DMS53 treated with DMSO at 0.1 percent for 48 hours (cell line): Measurements from ENCODE around the gene TMEM229A.
"Not testable (repeated sequence)": the region's sequence is repeated elsewhere in the genome, so short reads cannot be mapped to it uniquely, and the experiment has no call there.

ENCODE experiments used
- DNase-seq: peaks from one replicate; lab custom pipeline; 2025; ENCODE audit not compliant: unreplicated experiment; lab: John Stamatoyannopoulos, UW

TMEM229A gene

GRCh38 chr7:124033095-124033806 is 384 bp upstream of the TMEM229A start:
- no peak for DNase-seq

DNA sequence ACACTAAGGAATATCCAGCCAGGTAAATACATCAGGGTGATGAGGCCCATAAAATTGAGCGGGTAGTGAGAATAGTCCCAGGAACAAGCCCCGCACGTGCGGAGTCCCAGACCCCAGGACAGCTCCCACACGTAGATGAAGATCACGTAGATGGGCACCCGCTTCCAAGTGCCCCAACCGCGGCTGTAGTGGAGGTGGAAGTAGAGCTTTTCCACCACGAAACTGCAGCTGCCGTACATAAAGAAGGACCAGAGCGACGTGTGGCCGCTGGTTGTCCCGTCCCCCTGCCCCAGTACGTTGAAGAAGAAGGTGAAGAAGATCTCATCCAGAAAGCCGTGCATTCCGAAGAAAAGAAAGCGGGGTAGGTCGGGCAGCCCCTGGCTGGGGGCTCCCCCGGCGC is 948 bp downstream of the TMEM229A start:
- no peak for DNase-seq

DNA sequence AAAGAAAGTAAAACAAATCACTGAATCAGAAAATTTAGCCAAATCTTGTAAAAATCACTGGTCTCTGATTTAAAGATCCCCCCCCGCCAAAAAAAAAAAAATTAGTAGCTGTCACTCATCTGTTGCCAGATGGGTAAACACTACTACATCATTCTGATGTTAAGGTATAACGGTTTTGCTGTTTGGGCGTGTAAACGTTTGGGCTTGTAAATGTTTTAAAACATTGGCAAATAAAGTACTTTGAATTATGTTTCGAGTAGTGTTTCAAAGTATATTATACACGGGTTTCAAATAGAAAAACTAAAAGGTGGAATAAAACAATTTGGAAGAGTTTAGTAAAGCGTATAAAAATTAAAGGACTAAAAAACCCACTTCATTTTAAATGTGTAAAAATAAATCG is 1.5 kb downstream of the TMEM229A start:
- DNase-seq: no peak

GRCh38 chr7:124030964-124031363 is 1.9 kb downstream of the TMEM229A start:
- DNase-seq: no peak

GRCh38 chr7:124029396-124030188 is 3.3 kb downstream of the TMEM229A start:
- peak; percentile 50 for DNase-seq

GRCh38 chr7:124027236-124027635 is 5.6 kb downstream of the TMEM229A start:
- no peak for DNase-seq

DNA sequence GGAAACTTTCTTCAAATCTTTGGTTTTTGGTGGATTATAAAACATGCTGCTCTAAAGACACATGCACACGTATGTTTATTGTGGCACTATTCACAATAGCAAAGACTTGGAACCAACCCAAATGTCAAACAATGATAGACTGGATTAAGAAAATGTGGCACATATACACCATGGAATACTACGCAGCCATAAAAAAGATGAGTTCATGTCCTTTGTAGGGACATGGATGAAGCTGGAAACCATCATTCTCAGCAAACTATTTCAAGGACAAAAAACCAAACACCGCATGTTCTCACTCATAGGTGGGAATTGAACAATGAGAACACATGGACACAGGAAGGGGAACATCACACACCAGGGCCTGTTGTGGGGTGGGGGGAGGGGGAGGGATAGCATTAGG is 8.5 kb downstream of the TMEM229A start:
- DNase-seq: not testable (repeated sequence)

- no peak for DNase-seq
These were observed 10.3 kb downstream of the TMEM229A start for GRCh38 chr7:124022551-124022950.

GRCh38 chr7:124020060-124020459 is 12.8 kb downstream of the TMEM229A start:
- no peak for DNase-seq

DNA sequence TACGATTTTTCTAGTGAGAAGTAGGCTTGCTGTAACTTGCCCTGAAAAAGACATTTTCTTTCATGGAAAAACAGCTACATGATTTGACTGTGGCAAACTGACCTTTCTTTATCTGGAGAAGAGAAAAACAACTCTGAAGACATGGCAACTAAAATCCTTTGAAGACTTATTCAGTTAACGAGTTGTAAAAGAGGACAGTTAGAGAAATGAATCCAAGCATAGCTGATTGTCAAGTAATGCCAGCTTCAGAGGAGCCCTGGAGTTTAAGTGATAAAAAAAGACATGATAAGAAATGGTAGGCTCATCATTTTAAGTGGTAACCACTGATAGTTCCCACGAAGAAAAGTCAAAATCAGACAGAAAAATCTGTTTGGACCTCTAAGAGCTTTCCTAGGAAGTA is 19.6 kb downstream of the TMEM229A start:
- no peak for DNase-seq

- DNase-seq: no peak
These were observed 20.0 kb downstream of the TMEM229A start for GRCh38 chr7:124012864-124013263.

- no peak for DNase-seq
These were observed 23.5 kb downstream of the TMEM229A start for GRCh38 chr7:124009321-124009720.

GRCh38 chr7:124008296-124008695 is 24.6 kb downstream of the TMEM229A start:
- DNase-seq: not testable (repeated sequence)

- DNase-seq: no peak
These were observed 33.2 kb downstream of the TMEM229A start for GRCh38 chr7:123999703-124000102.

DNA sequence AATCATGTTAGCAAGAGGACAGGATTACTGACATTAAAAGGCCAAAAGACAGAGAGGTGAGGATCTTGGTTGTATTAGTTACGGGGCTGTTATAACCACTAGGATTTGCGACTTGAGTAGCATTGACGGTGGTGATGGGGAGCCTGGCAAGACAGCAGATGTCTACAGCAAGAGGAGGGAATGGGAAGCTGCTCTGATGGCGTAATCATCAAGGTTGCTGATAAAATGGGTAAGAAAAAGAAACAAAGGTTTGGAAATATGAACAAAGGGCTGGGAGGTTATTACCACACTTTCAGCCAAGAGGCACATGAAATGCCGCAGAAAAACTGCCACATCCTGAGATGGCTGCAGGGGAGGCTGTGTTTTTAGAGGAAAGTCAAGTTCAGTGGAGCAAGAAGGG is 33.9 kb downstream of the TMEM229A start:
- DNase-seq: no peak

- no peak for DNase-seq
These were observed 36.6 kb downstream of the TMEM229A start for GRCh38 chr7:123996327-123996625.

DNA sequence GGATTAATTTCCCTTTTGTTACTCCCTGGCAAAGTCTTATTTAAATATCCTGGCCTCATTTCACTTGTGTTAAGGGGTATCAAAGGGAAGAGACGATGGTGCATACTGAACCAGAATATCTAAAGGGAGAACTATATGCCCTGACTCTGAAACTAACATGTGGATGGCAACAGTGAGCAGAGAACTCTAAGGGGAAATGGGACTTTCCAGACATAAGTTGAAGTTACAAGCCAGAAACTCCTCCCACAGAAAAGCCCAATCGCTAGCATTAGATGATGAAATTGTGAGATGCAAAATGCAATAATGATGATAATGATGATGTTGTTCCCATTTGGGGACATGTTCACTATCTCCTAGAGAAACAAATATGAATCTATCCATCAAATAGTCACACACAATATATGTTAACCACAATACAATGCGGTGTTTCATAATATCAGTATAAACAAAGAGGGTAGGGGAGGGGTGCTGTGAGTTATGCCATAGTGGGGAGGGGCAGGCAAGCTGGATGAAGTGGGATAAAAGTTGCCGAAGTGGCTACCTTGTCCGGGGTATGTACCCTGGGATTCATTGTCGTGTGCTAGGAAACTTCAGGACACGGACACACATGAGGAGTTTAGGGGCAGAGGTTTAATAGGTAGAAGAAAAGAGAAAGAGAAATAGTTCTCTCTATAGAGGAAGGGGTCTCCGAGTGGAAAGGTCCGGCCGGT is 37.1 kb downstream of the TMEM229A start:
- no peak for DNase-seq

GRCh38 chr7:123994449-123994848 is 38.4 kb downstream of the TMEM229A start:
- no peak for DNase-seq

GRCh38 chr7:123993996-123994395 is 38.9 kb downstream of the TMEM229A start:
- no peak for DNase-seq

DNA sequence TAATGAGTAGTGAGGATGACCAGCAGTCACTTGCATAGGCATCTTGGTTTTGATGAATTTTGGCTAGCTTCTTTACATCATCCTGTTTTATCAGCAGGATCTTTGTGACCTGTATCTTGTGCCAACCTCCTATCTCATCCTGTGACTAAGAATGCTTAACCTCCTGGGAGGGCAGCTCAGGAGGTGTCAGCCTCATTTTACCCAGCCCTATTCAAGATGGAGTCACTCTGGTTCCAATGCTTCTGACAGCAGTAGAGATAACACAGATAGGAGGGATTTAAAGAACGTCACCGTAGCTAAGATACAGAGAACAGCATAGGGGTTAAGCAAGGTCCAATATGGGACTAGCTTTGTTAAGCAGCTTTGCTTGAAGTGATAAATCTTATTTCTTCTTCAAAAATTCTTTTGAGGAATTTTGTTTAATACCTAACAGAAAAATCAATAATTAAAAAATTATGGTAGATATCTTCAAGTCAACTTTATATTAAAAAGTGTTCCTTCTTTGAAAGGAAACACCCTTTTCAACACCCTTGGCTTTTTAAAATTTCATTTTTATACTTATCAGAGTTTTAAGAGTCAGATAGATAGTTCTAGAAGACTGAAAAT is 39.9 kb downstream of the TMEM229A start:
- DNase-seq: no peak

- DNase-seq: no peak
These were observed 45.4 kb downstream of the TMEM229A start for GRCh38 chr7:123987445-123987844.
